AG09309 (cell line): ENCODE data around the gene IQSEC1.

Source experiments
- DNase-seq: peaks from one replicate; pipeline ENCODE4 v3.0.0-alpha.2; 2010; ENCODE audit warnings: low read depth
- H3K4me3 ChIP-seq: 2 replicates; pipeline ENCODE4 v1.5.1; 2011; ENCODE audit warnings: mild to moderate bottlenecking, low read depth, low read length, moderate library complexity; ENCODE audit not compliant: control insufficient read depth
- TF ChIP-seq, protein P1 (sequence below): IDR thresholded peaks from 2 replicates; pipeline ENCODE4 v1.5.1; 2011; ENCODE audit warnings: mild to moderate bottlenecking, low read depth, low read length, inconsistent platforms; ENCODE audit not compliant: insufficient read depth, control insufficient read depth; ENCODE audit errors: missing control alignments

Gene IQSEC1

DNA sequence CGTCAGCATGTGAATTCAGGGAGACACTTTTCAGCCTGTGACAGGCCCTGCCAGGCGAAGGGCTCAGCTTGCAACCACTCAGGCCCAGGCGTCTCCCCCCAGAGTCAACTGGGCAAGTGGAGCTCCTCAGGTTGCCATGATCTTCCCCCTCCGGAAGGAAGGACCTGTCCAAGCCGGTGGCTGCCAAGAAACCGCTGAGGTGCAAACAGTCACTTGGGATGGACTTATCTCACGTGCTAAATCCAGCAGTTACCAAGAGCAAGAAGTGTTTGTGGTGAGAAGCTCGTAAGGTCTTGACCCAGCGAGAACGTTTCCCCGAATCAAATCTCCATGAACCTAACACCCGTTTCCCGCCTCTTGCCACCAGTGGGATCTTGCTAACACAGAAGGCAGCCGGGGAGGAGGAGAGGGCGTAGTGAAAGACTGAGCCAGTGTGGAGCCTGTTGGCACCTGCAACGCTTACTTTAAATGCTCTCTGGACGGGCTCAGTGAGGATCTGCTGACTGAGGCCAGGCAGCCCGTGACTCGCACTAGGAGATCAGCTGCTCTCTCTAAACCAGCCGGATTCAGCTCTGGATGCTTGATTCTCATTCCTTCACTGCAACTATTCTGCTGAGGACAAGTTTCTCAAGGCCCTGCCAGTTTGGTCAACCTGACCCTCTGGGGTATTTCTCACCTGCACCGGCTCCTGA is 39.0 kb downstream of the IQSEC1 start:
- TF ChIP-seq, protein P1, sequence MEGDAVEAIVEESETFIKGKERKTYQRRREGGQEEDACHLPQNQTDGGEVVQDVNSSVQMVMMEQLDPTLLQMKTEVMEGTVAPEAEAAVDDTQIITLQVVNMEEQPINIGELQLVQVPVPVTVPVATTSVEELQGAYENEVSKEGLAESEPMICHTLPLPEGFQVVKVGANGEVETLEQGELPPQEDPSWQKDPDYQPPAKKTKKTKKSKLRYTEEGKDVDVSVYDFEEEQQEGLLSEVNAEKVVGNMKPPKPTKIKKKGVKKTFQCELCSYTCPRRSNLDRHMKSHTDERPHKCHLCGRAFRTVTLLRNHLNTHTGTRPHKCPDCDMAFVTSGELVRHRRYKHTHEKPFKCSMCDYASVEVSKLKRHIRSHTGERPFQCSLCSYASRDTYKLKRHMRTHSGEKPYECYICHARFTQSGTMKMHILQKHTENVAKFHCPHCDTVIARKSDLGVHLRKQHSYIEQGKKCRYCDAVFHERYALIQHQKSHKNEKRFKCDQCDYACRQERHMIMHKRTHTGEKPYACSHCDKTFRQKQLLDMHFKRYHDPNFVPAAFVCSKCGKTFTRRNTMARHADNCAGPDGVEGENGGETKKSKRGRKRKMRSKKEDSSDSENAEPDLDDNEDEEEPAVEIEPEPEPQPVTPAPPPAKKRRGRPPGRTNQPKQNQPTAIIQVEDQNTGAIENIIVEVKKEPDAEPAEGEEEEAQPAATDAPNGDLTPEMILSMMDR: no peak
- no peak overlapping the region for H3K4me3 ChIP-seq
- DNase-seq: no peak

DNA sequence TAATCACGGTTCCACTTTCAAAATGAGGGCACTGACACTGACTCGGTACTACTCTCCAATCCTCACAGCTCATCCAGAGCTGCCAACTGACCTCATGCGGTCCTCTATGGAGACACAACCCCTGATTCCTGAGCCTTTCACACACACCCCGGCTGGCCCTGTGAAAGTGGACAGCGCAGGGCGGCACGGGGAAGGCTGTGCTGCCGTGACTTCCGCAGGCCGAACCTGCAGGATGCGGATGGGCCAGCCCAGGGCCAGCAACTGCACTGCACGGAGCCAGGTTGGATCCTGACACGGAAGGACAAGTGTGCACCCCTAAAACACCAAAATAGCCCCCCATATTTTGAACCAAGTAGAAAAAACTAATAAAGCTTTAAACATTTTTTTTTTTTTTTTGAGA is 41.0 kb downstream of the IQSEC1 start:
- TF ChIP-seq, protein P1: no peak
- DNase-seq: no peak
- no peak overlapping the region for H3K4me3 ChIP-seq

DNA sequence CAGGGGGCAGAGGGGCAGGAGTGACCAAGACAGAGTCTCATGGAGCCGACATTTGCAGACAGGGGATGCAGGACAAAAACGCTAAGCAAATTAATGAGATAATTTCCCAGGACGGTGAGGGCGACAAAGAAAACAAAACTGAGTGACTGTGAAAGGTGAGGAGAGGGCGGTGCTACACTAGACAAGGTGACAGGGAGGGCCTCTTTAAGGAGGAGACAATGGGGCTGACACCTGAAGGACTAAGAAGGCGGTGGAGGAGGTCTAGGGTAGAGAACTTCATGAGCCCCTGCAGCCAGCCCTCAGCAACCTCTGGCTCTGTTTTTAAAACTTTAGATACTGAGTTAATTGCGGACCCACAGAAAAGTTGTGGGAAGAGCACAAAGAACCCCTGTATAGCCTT is 41.6 kb downstream of the IQSEC1 start:
- H3K4me3 ChIP-seq: no peak overlapping the region
- no peak for DNase-seq
- TF ChIP-seq, protein P1: no peak

DNA sequence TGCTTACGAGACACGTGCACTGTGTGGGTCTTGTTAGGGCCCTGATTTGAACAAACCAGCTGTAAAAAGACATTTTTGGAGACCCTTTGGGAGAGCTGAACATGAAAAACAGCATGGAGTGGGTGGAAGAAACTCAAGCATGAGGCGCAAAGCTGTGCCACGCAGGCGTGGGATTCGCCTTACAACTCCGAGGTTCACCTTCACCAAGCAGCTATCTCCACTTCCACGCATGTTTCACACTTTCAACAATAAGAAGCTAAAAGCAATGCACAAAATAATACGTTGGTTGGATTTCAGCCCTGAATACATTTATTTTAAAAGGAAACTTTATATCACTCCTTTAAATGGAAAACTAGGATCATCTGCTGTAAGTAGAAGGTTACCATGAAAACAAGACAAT is 42.5 kb downstream of the IQSEC1 start:
- TF ChIP-seq, protein P1: no peak
- no peak overlapping the region for H3K4me3 ChIP-seq
- DNase-seq: no peak

DNA sequence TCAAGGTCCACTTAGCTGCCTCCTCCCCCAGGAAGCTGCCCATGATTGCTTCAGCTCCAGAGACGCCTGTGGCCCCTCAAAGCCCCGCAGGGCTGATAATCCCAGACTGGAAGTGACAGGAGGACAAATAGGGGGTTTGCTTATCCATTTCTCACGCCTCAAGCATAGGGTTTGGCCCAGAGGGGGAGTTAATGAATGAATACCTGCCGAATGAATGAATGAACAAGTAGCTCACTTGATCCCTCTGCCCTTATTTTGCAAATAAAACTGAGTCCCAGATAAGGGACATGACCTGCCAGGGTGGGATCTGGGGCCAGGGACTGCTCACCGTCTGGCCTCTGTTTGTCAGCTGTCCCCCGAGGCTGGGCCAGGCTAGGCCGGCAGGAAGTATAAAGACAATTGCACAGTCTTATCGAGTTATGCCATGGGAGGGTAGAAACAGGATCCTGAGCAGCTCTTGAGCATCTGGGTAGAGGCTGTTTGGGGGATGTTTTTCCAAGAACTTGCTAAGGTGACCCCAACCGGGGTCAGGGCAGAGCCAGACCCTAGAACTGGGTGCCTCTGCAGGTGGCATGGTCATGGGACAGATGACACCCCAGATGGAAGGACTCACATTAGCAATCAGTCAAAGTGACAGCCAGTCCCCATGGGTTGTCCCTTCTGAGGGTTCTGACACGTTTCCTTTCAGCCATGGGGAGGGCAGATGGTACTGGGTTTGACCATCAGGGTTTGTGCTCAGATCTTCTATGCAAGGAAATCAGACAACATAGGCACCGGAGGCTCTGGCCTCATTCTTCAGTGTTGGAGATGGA is 45.0 kb downstream of the IQSEC1 start:
- TF ChIP-seq, protein P1: no peak
- no peak for DNase-seq

DNA sequence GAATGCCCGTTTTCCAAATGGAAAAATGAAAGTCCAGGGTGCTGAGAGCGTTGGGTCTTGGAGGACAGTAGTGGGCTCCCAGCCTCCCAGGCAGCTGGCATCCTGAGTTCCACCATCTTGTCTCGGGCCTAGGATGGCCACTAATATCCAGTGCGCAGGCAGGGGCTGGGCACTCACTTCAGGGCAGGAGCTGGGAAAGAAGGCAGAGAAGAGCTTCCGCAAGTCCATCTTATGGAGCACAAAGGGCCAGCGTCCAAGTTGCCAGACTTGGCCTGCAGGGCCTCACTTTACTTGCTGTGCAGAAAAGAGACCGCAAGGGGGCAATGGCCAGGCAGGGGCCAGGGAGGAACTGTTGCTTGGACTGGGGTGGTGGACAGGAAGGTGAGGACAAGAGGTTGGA is 46.1 kb downstream of the IQSEC1 start:
- no peak overlapping the region for H3K4me3 ChIP-seq
- TF ChIP-seq, protein P1: no peak
- DNase-seq: no peak

More for the DNA sequence above, 45.0 kb downstream of the IQSEC1 start:
- no peak overlapping the region for H3K4me3 ChIP-seq
